Activated T-cell treated with anti-CD3 and anti-CD28 coated beads, Interleukin-2, amount 50 U/mL, for 24 hours (primary cell): ENCODE measurements around the gene TMEM201.
A peak's percentile ranks its signal among the peaks of the same experiment; 100 is the strongest.

Source experiments
- DNase-seq: peaks from one replicate; pipeline ENCODE4 v3.0.0-alpha.2; 2020
- H3K27ac Mint-ChIP-seq: 2 replicates; pipeline ENCODE4 v1.8.0; 2020; ENCODE audit warnings: mild to moderate bottlenecking, mixed read lengths
- H3K27me3 Mint-ChIP-seq: 2 replicates; pipeline ENCODE4 v1.8.0; 2020; ENCODE audit warnings: mixed read lengths
- H3K36me3 Mint-ChIP-seq: 2 replicates; pipeline ENCODE4 v1.8.0; 2020; ENCODE audit warnings: low read depth, mixed read lengths
- H3K4me1 Mint-ChIP-seq: 2 replicates; pipeline ENCODE4 v1.8.0; 2020; ENCODE audit warnings: low read depth, mixed read lengths
- H3K4me3 Mint-ChIP-seq: 2 replicates; pipeline ENCODE4 v1.8.0; 2020; ENCODE audit warnings: mild to moderate bottlenecking, moderate library complexity, mixed read lengths
- H3K9me3 Mint-ChIP-seq: 2 replicates; pipeline ENCODE4 v1.8.0; 2020; ENCODE audit warnings: mixed read lengths

Gene TMEM201

DNA sequence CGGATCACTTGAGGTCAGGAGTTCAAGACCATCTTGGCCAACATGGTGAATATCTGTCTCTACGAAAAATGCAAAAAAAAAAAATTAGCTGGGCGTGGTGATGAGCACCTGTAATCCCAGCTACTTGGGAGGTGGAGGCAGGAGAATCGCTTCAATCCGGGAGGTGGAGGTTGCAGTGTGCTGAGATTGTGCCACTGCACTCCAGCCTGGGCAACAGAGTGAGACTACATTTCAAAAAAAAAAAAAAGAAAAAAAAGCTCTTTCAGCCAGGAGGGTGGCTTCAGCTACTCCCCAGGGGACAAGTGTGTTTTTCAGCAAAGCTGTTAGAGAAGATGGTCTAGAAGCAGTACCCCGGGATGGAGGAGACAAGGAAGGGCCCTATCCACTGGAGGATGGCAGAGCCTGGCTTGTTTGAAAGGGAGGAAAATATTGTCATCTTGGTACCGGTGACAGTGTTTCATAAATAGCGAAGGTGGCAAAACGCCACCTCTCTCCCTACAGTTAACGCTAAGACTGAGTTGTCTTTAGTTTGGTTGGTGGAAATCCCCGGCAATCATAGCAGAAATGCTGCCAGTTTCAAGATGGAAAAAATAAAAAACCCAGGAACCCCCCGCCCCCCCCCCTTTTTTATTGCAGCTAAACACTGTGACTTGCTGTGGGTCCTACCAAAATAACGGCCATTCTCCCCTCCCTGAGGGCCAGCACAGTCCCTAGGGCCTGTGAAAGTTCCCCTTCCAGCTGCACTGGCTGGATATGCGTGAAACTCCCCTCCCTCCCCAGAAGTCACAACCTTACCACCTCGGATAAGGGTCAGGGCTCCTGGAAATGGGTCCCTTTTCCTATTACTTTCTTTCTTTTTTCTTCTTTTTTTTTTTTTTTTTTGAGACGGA, 66.4 kb downstream of the TMEM201 start:
- peak; percentile 68 for DNase-seq
- Mint-ChIP-seq H3K4me1 (peaks cover 81% of the 10 kb centered on the region), H3K36me3 (peaks cover 54% of the 10 kb centered on the region), H3K4me3 (peak overlapping the region; percentile 90), H3K27me3 (no peaks in the 10 kb centered on the region), H3K9me3 (no peaks in the 10 kb centered on the region), H3K27ac (peak overlapping the region; percentile 98)

GRCh38 chr1:9655836-9656235, 67.1 kb downstream of the TMEM201 start:
- Mint-ChIP-seq H3K4me1 (peaks cover 81% of the 10 kb centered on the region), H3K27me3 (no peaks in the 10 kb centered on the region), H3K4me3 (peak overlapping the region; percentile 90), H3K27ac (peak overlapping the region; percentile 98), H3K36me3 (peaks cover 61% of the 10 kb centered on the region), H3K9me3 (no peaks in the 10 kb centered on the region)
- no peak for DNase-seq

DNA sequence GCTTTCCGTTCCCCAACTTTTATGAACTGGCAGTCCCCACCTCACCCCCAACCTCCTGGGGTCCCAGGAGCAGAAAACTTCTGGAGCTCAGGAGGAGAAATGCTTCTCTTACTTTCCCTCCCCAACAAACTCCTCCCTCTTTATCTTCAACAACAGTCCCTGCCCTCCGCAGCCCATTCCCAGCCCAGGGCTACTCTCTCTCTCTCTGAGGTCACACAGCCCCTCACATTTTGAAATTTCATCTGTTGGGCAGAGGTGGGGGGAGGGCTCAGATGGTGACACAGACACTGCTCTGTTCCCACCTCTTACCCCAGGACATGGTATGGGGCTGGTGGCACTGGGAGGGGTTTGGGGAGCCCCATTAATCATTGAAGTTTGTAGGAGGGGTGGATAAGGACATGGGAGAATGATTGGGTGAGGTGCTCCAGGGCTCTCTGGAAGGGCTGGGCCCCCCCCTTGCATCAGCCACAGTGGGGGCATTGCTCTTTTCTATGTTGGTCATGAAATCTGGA, 68.9 kb downstream of the TMEM201 start:
- H3K4me3 Mint-ChIP-seq, result peak overlapping the region; percentile 65

GRCh38 chr1:9658199-9658598, 69.5 kb downstream of the TMEM201 start:
- Mint-ChIP-seq H3K4me1 (peaks cover 85% of the 10 kb centered on the region), H3K27me3 (no peaks in the 10 kb centered on the region), H3K4me3 (peak overlapping the region; percentile 65), H3K27ac (peak overlapping the region; percentile 98), H3K9me3 (no peaks in the 10 kb centered on the region), H3K36me3 (peaks cover 72% of the 10 kb centered on the region)
- no peak for DNase-seq

More for the DNA sequence above, 68.9 kb downstream of the TMEM201 start:
- peak overlapping the region; percentile 98 for H3K27ac Mint-ChIP-seq
- DNase-seq, result no peak
- H3K36me3 Mint-ChIP-seq, result peaks cover 72% of the 10 kb centered on the region
- H3K9me3 Mint-ChIP-seq, result no peaks in the 10 kb centered on the region
- H3K27me3 Mint-ChIP-seq, result no peaks in the 10 kb centered on the region
- peaks cover 83% of the 10 kb centered on the region for H3K4me1 Mint-ChIP-seq

DNA sequence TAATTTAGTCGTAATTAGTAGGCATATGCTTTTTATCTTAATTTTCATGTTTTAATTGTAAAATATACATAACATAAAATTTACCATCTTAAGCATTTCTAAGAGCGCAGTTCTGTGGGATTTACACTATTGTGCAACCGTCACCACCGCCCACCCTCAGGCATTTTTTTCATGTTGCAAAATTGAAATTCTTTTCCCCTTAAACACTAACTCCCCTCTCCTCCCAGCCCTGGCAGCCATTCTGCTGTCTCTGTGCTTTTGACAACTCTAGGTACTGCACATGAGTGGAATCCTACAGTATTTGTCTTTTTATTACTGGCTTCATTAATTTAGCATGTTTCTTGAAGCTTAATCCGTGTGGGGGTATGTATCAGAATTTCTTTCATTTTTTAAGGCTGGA, 70.6 kb downstream of the TMEM201 start:
- peak overlapping the region; percentile 84 for H3K27ac Mint-ChIP-seq
- no peaks in the 10 kb centered on the region for H3K27me3 Mint-ChIP-seq
- H3K36me3 Mint-ChIP-seq, result peaks cover 69% of the 10 kb centered on the region
- no peaks in the 10 kb centered on the region for H3K9me3 Mint-ChIP-seq
- DNase-seq, result no peak
- peaks cover 79% of the 10 kb centered on the region for H3K4me1 Mint-ChIP-seq
- H3K4me3 Mint-ChIP-seq, result peak overlapping the region; percentile 5

GRCh38 chr1:9663257-9663656, 74.5 kb downstream of the TMEM201 start:
- Mint-ChIP-seq H3K27me3 (no peaks in the 10 kb centered on the region), H3K4me3 (no peak overlapping the region), H3K27ac (peak overlapping the region; percentile 86), H3K4me1 (peaks cover 67% of the 10 kb centered on the region), H3K9me3 (no peaks in the 10 kb centered on the region), H3K36me3 (peaks cover 76% of the 10 kb centered on the region)
- DNase-seq, result no peak
